ENCODE data around the gene POU5F1.

- TF ChIP-seq CEBPB (IDR thresholded peaks at IDR 0.05) = no peak
- TF ChIP-seq CTCF (IDR thresholded peaks at IDR 0.05) = no peak
- no peak for TF ChIP-seq RCOR1 (IDR thresholded peaks at IDR 0.05; ENCODE audit: low read depth, low read length)
- TF ChIP-seq POLR2A (IDR thresholded peaks at IDR 0.05; ENCODE audit: low read length) = no peak
- no peak for TF ChIP-seq REST (IDR thresholded peaks at IDR 0.05)
- TF ChIP-seq NFE2L2 (conservative IDR thresholded peaks at IDR 0.05; ENCODE audit: low read length) = no peak
- no peak for TF ChIP-seq USF2 (IDR thresholded peaks at IDR 0.05)
- no peak for TF ChIP-seq EP300 (IDR thresholded peaks at IDR 0.05)
- no peak for TF ChIP-seq ELK1 (IDR thresholded peaks at IDR 0.05; ENCODE audit: low read depth, low read length)
- TF ChIP-seq BHLHE40 (IDR thresholded peaks at IDR 0.05; ENCODE audit: low read depth, low read length) = no peak
- TF ChIP-seq MAX (IDR thresholded peaks at IDR 0.05) = no peak
Measured at GRCh38 chr6:31165986-31166385, 4.5 kb downstream of the POU5F1 start.
